Subcutaneous adipose tissue (tissue), 4 donors: ENCODE data around the gene KMT2D. TPM values are rescaled to one million over a fixed set of nuclear protein-coding genes. Genes with fewer than 3 reads are reported as not detected.

Source experiments
- total RNA-seq, 4 donors: library from RNA; depleted of rRNA; stranded (reverse); fragments of >200 nt; gene quantifications; one replicate each; pipeline ENCODE4 v1.1.0, GENCODE V29; 2016
- TF ChIP-seq, protein P1 (sequence below): fragments of 450-650 bp; IDR thresholded peaks from one replicate; pipeline ENCODE4 v1.5.1; 2016; ENCODE audit warnings: low read depth, mild to moderate bottlenecking, control low read depth, antibody characterized with exemption, moderate library complexity

Gene KMT2D, protein sequence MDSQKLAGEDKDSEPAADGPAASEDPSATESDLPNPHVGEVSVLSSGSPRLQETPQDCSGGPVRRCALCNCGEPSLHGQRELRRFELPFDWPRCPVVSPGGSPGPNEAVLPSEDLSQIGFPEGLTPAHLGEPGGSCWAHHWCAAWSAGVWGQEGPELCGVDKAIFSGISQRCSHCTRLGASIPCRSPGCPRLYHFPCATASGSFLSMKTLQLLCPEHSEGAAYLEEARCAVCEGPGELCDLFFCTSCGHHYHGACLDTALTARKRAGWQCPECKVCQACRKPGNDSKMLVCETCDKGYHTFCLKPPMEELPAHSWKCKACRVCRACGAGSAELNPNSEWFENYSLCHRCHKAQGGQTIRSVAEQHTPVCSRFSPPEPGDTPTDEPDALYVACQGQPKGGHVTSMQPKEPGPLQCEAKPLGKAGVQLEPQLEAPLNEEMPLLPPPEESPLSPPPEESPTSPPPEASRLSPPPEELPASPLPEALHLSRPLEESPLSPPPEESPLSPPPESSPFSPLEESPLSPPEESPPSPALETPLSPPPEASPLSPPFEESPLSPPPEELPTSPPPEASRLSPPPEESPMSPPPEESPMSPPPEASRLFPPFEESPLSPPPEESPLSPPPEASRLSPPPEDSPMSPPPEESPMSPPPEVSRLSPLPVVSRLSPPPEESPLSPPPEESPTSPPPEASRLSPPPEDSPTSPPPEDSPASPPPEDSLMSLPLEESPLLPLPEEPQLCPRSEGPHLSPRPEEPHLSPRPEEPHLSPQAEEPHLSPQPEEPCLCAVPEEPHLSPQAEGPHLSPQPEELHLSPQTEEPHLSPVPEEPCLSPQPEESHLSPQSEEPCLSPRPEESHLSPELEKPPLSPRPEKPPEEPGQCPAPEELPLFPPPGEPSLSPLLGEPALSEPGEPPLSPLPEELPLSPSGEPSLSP (N-terminal part only)
- total RNA-seq, result 10 to 100 TPM; 27.6 to 92.1 (median 42.9) TPM

GRCh38 chr12:49060237-49061156, at the start of gene KMT2D:
TSS of gene KMT2D (minus strand) at chr12:49060794. CDS start at chr12:49055324, 5,470 bp downstream.
- TF ChIP-seq, protein P1, sequence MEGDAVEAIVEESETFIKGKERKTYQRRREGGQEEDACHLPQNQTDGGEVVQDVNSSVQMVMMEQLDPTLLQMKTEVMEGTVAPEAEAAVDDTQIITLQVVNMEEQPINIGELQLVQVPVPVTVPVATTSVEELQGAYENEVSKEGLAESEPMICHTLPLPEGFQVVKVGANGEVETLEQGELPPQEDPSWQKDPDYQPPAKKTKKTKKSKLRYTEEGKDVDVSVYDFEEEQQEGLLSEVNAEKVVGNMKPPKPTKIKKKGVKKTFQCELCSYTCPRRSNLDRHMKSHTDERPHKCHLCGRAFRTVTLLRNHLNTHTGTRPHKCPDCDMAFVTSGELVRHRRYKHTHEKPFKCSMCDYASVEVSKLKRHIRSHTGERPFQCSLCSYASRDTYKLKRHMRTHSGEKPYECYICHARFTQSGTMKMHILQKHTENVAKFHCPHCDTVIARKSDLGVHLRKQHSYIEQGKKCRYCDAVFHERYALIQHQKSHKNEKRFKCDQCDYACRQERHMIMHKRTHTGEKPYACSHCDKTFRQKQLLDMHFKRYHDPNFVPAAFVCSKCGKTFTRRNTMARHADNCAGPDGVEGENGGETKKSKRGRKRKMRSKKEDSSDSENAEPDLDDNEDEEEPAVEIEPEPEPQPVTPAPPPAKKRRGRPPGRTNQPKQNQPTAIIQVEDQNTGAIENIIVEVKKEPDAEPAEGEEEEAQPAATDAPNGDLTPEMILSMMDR, result no peak

GRCh38 chr12:49109641-49110463, 49.3 kb upstream of the KMT2D start:
- TF ChIP-seq, protein P1, result no peak

DNA sequence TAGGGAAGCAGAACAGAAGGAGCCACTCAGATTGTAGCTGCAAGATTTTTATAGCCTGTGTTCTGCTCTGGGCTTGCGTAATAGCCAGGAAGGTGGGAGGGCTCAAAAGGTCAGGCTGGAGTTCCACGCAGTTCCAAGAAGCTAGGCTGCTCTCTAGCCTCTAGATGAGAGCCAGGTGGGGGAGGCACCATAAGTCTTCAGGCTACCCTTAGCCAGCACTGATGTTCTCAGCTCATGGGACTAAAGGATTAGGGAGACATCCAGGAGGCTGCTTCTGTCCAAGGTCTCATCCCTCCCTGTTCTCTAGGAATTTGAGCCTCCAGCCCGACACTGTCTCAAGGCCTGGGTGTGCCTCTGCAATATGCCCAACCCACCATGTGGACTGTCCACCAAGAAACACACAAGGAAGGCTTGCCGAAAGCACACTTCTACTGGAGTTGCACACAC, 48.4 kb upstream of the KMT2D start:
- TF ChIP-seq, protein P1, result no peak

GRCh38 chr12:49105504-49106084, 45.0 kb upstream of the KMT2D start:
- TF ChIP-seq, protein P1, result no peak

DNA sequence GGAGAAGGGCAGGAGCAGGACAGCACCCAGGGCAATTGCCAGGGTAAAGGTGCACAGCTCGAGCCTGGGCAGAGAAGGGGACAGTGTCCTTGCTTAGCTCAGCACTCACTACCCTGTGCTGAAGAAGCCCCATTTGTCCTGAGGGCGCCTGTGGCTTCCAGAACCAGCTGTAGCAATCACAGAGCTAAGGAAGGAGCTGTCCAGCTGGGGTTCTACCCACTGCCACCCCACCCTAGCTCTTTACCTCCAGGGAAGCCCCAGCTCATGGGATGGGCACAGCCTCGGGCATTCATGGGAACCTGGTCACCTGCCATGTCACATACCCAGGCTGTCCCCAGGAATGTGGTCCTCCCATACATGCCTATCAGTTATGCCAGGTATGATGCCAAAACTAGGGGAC, 44.2 kb upstream of the KMT2D start:
- TF ChIP-seq, protein P1, result no peak

- TF ChIP-seq, protein P1, result no peak
Measured at GRCh38 chr12:49100380-49100779, 39.8 kb upstream of the KMT2D start.
